Activated T-helper 2 cell treated with anti-CD3 and anti-CD28 coated beads, Interferon-gamma antibody, Interleukin-2, Interleukin-4, amounts not matched to agents 10 μg/mL and 5 μg/mL and 100 μg/mL, durations not matched to agents 14 hours and 24 hours and 36 hours (primary cell): ENCODE data around the gene EVA1A. TPM values are rescaled to one million over a fixed set of nuclear protein-coding genes. Genes with fewer than 3 reads are reported as not detected.

Source experiments
- DNase-seq: peaks from one replicate; pipeline ENCODE4 v3.0.0; 2021; ENCODE audit warnings: low spot score
- H3K27ac Mint-ChIP-seq: one replicate; pipeline ENCODE4 v1.8.0; 2021; ENCODE audit warnings: mixed read lengths
- H3K27me3 Mint-ChIP-seq: one replicate; pipeline ENCODE4 v1.8.0; 2021; ENCODE audit warnings: low read depth, mixed read lengths
- H3K36me3 Mint-ChIP-seq: one replicate; pipeline ENCODE4 v1.8.0; 2021; ENCODE audit warnings: low read depth, mixed read lengths
- H3K4me1 Mint-ChIP-seq: one replicate; pipeline ENCODE4 v1.8.0; 2021; ENCODE audit warnings: low read depth, mixed read lengths
- H3K4me3 Mint-ChIP-seq: one replicate; pipeline ENCODE4 v1.8.0; 2021; ENCODE audit warnings: low read depth, mild to moderate bottlenecking, moderate library complexity, mixed read lengths
- H3K9me3 Mint-ChIP-seq: one replicate; pipeline ENCODE4 v1.8.0; 2021; ENCODE audit warnings: mixed read lengths
- intact Hi-C: fragments of 100-400 bp; cut with micrococcal nuclease; formaldehyde crosslinking; loops from one replicate; pipeline ENCODE4 v1.15.1; 2023
- total RNA-seq: library from RNA; stranded (reverse); gene quantifications from 2 replicates; pipeline ENCODE4 v1.2.3, GENCODE V29; 2022

EVA1A gene
- total RNA-seq, 1 donor from 2014 or later, result not detected

GRCh38 chr2:75557474-75558133, 3.1 kb downstream of the EVA1A start:
- peaks cover 9% of the 10 kb centered on the region for H3K4me1 Mint-ChIP-seq
- peaks cover 58% of the 10 kb centered on the region for H3K27me3 Mint-ChIP-seq
- H3K36me3 Mint-ChIP-seq, result no peaks in the 10 kb centered on the region
- DNase-seq, result no peak
- no peak overlapping the region for H3K27ac Mint-ChIP-seq
- intact Hi-C loops, result no loop called here
- H3K4me3 Mint-ChIP-seq, result no peak overlapping the region
- H3K9me3 Mint-ChIP-seq, result no peaks in the 10 kb centered on the region

- Mint-ChIP-seq H3K9me3 (no peaks in the 10 kb centered on the region), H3K4me1 (peaks cover 9% of the 10 kb centered on the region), H3K27ac (no peak overlapping the region), H3K36me3 (no peaks in the 10 kb centered on the region), H3K4me3 (no peak overlapping the region), H3K27me3 (peaks cover 59% of the 10 kb centered on the region)
- no peak for DNase-seq
- intact Hi-C loops, result no loop called here
Observed at GRCh38 chr2:75556679-75557366, 3.9 kb downstream of the EVA1A start.

- H3K4me1 Mint-ChIP-seq, result peaks cover 4% of the 10 kb centered on the region
- H3K27ac Mint-ChIP-seq, result no peak overlapping the region
- intact Hi-C loops, result no loop called here
- H3K9me3 Mint-ChIP-seq, result no peaks in the 10 kb centered on the region
- H3K36me3 Mint-ChIP-seq, result no peaks in the 10 kb centered on the region
- no peak for DNase-seq
- H3K27me3 Mint-ChIP-seq, result peaks cover 55% of the 10 kb centered on the region
- H3K4me3 Mint-ChIP-seq, result no peak overlapping the region
Observed at GRCh38 chr2:75555701-75556100, 5.0 kb downstream of the EVA1A start.

DNA sequence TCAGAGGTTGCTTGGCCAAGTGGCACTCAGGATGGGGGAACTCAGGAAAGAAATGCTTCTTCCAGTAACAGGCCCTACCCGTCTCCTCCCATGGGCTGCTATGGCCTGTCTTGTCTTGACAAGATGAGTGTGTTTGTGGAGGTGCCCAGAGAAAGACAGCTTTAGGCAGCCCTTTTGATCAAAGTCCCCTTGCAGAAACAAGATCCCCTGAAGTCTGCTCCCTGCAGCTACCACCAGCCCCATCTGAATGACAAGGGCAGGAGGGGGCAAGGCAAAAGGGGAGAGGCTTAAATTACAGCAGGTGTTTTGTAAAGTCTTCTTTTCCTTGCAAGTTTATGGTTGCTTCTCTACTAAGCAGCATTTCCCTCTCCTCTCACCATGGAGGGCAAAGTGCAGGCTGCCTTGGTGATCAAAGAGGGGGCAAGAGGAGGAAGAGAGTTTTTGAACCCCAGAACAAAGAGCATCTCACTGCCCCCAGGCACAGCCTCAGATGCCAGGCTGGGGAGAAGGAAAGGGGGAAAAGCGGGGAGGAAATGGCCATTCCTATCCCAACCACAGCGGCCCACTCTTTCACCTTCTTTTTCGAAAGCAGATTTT, 6.7 kb downstream of the EVA1A start:
- H3K27me3 Mint-ChIP-seq, result peaks cover 48% of the 10 kb centered on the region
- no peaks in the 10 kb centered on the region for H3K9me3 Mint-ChIP-seq
- intact Hi-C loops, result no loop called here
- no peaks in the 10 kb centered on the region for H3K4me1 Mint-ChIP-seq
- no peak for DNase-seq
- H3K27ac Mint-ChIP-seq, result no peak overlapping the region
- no peaks in the 10 kb centered on the region for H3K36me3 Mint-ChIP-seq
- H3K4me3 Mint-ChIP-seq, result no peak overlapping the region

GRCh38 chr2:75552222-75552621, 8.5 kb downstream of the EVA1A start:
- Mint-ChIP-seq H3K4me3 (no peak overlapping the region), H3K27ac (no peak overlapping the region), H3K36me3 (no peaks in the 10 kb centered on the region), H3K27me3 (peaks cover 37% of the 10 kb centered on the region), H3K9me3 (no peaks in the 10 kb centered on the region), H3K4me1 (no peaks in the 10 kb centered on the region)
- no peak for DNase-seq
- intact Hi-C loops, result no loop called here

DNA sequence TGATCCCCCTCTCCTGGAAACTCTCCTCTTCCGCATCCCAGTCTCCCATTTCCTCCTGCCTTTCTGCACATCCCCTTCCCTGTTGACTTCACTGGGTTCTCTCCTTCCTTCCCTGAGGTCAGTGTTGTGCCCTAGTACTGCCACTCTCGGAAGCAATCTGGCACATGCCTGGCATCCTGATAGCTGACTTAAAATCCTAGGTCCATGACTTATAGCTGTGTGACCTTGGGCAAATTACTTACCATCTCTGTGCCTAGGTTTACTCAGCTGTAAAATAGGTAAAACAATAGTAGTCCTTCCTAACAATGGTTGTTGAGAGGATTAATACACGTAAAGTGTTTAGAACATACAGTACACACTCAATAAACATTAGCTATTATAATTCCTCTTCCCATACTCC, 9.3 kb downstream of the EVA1A start:
- Mint-ChIP-seq H3K4me3 (no peak overlapping the region), H3K27me3 (peaks cover 37% of the 10 kb centered on the region)

DNA sequence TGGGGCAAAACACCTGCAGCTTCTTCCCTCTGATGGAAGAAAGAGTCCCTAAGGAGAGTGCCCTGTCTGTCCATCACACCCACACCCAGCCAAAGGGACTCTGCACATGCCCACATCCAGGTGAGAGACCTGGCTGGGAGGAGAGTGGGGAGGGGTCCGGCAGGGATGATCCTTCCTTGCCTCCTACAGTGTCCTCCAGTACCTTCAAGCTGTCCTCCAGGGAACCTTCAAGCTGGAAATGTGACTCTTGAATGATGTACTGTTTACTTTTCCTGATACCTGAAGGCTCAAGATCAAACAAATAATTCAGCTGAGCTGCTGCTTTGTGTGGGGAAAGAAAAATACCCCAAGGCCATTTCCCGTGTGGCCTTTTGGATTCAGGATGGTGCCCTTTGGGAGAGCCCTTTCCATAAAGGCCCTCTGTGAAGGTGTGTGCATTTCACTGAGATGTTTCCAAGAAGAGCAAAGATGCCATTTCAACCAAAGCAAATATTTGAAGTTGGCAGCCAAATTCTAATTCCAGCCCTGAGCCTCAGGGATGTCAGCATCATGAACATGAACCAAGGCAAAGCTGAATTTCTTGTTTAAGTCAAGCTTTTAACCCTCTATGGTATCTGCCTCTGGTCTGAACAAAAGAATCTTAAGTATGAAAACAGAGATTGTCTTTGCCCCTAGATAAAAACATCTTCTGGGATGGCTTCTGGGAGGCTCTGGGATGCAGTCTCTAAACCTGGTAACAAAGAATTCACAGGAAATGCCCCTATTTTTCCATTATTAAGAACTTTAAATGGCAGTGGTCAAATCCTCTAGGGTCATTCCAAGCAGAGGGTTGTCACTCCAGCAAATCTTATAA, 11.1 kb downstream of the EVA1A start:
- no peaks in the 10 kb centered on the region for H3K4me1 Mint-ChIP-seq
- no peaks in the 10 kb centered on the region for H3K9me3 Mint-ChIP-seq
- no peak overlapping the region for H3K27ac Mint-ChIP-seq
- no peaks in the 10 kb centered on the region for H3K36me3 Mint-ChIP-seq
- peaks cover 33% of the 10 kb centered on the region for H3K27me3 Mint-ChIP-seq
- no peak overlapping the region for H3K4me3 Mint-ChIP-seq
- intact Hi-C loops, result no loop called here
- no peak for DNase-seq

More for the DNA sequence above, 9.3 kb downstream of the EVA1A start:
- H3K4me1 Mint-ChIP-seq, result no peaks in the 10 kb centered on the region
- DNase-seq, result no peak
- H3K36me3 Mint-ChIP-seq, result no peaks in the 10 kb centered on the region
- no peak overlapping the region for H3K27ac Mint-ChIP-seq
- intact Hi-C loops, result no loop called here
- no peaks in the 10 kb centered on the region for H3K9me3 Mint-ChIP-seq

GRCh38 chr2:75548036-75548573, 12.6 kb downstream of the EVA1A start:
- no peak overlapping the region for H3K27ac Mint-ChIP-seq
- no peak overlapping the region for H3K4me3 Mint-ChIP-seq
- no peaks in the 10 kb centered on the region for H3K4me1 Mint-ChIP-seq
- intact Hi-C loops, result no loop called here
- no peak for DNase-seq
- H3K27me3 Mint-ChIP-seq, result peaks cover 35% of the 10 kb centered on the region
- no peaks in the 10 kb centered on the region for H3K36me3 Mint-ChIP-seq
- H3K9me3 Mint-ChIP-seq, result no peaks in the 10 kb centered on the region

- Mint-ChIP-seq H3K36me3 (no peaks in the 10 kb centered on the region), H3K27ac (no peak overlapping the region), H3K27me3 (peaks cover 32% of the 10 kb centered on the region), H3K4me1 (no peaks in the 10 kb centered on the region), H3K9me3 (no peaks in the 10 kb centered on the region), H3K4me3 (no peak overlapping the region)
- no peak for DNase-seq
- intact Hi-C loops, result no loop called here
Observed at GRCh38 chr2:75547345-75548035, 13.2 kb downstream of the EVA1A start.

GRCh38 chr2:75545922-75546321, 14.8 kb downstream of the EVA1A start:
- DNase-seq, result no peak
- H3K27me3 Mint-ChIP-seq, result peaks cover 24% of the 10 kb centered on the region
- intact Hi-C loops, result no loop called here
- no peaks in the 10 kb centered on the region for H3K9me3 Mint-ChIP-seq
- no peaks in the 10 kb centered on the region for H3K4me1 Mint-ChIP-seq
- no peaks in the 10 kb centered on the region for H3K36me3 Mint-ChIP-seq
- H3K4me3 Mint-ChIP-seq, result no peak overlapping the region
- no peak overlapping the region for H3K27ac Mint-ChIP-seq

DNA sequence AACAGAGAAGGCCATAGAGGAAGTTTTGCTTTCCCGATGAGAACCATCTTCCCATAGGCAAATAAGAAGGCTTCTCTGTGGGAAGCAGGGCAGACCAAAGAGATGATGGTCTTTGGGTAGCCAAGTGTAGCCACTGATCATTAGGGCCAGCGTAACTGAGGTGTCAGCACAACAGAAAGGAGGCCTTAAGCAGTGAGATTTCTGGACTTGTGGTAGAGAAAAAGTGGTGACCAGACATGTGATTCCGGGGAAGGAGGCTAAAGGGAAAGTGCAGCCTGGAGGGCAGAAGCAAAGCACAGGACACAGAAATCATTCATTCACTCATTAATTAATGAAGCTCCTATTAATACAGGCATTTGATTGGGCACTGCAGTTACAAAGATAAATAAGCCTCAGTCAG, 15.4 kb downstream of the EVA1A start:
- H3K27me3 Mint-ChIP-seq, result peaks cover 23% of the 10 kb centered on the region
- no peaks in the 10 kb centered on the region for H3K4me1 Mint-ChIP-seq
- H3K27ac Mint-ChIP-seq, result no peak overlapping the region
- DNase-seq, result no peak
- H3K4me3 Mint-ChIP-seq, result no peak overlapping the region
- intact Hi-C loops, result no loop called here
- no peaks in the 10 kb centered on the region for H3K36me3 Mint-ChIP-seq
- no peaks in the 10 kb centered on the region for H3K9me3 Mint-ChIP-seq

- H3K27me3 Mint-ChIP-seq, result peaks cover 19% of the 10 kb centered on the region
- H3K36me3 Mint-ChIP-seq, result no peaks in the 10 kb centered on the region
- H3K27ac Mint-ChIP-seq, result no peak overlapping the region
Observed at GRCh38 chr2:75543446-75543845, 17.3 kb downstream of the EVA1A start.

More at GRCh38 chr2:75543446-75543845, 17.3 kb downstream of the EVA1A start:
- H3K9me3 Mint-ChIP-seq, result no peaks in the 10 kb centered on the region
- intact Hi-C loops, result no loop called here
- no peak overlapping the region for H3K4me3 Mint-ChIP-seq
- DNase-seq, result no peak
- H3K4me1 Mint-ChIP-seq, result no peaks in the 10 kb centered on the region
